HEK293 (cell line): ENCODE results near the gene HDHD2.

Experiments
- CTCF ChIA-PET: fragments of 350-600 bp; formaldehyde crosslinking; extraction: SDS; loops from one replicate; lab custom pipeline; 2021; ENCODE audit warnings: antibody characterized with exemption; lab: Yijun Ruan, JAX
- POLR2A ChIA-PET: fragments of 300-600 bp; formaldehyde crosslinking; extraction: SDS; loops from one replicate; lab custom pipeline; 2020; ENCODE audit warnings: antibody characterized with exemption, inconsistent platforms; lab: Yijun Ruan, JAX
- H3K27ac ChIP-seq: fragments of 200-500 bp; sonication (Bioruptor generic); 2 replicates; pipeline ENCODE4 v1.5.1; 2014; ENCODE audit warnings: low read depth, low read length, control low read depth, inconsistent platforms; ENCODE audit errors: extremely low read depth
- H3K36me3 ChIP-seq, 2 experiments: fragments of 200-500 bp in 1 of 2; sonication (Bioruptor generic) in 1 of 2; 1 replicate in 1 of 2; 2 replicates in 1 of 2; pipeline ENCODE4 v1.5.1; 2014 to 2017; ENCODE audit warnings: inconsistent platforms in 2 of 2, low read length in 2 of 2; ENCODE audit not compliant: control insufficient read depth in 2 of 2, insufficient read depth in 1 of 2
- H3K4me1 ChIP-seq: fragments of 200-500 bp; sonication (Bioruptor generic); 2 replicates; pipeline ENCODE4 v1.5.1; 2014; ENCODE audit warnings: mild to moderate bottlenecking, low read length, inconsistent platforms; ENCODE audit not compliant: control insufficient read depth, insufficient read depth
- H3K4me3 ChIP-seq: 2 replicates; pipeline ENCODE4 v1.5.1; 2011; ENCODE audit warnings: low read depth, mild to moderate bottlenecking, control low read depth, low read length, moderate library complexity
- H3K9me3 ChIP-seq: fragments of 200-500 bp; sonication (Bioruptor generic); 2 replicates; pipeline ENCODE4 v1.5.1; 2014; ENCODE audit warnings: low read depth, low read length, inconsistent platforms; ENCODE audit not compliant: control insufficient read depth, insufficient read depth
- ELK4 ChIP-seq: IDR thresholded peaks from 2 replicates; pipeline ENCODE4 v1.6.1; 2011; ENCODE audit warnings: mild to moderate bottlenecking, low read depth, low read length, borderline replicate concordance
- GLIS2 ChIP-seq: fragments of 450-650 bp; formaldehyde crosslinking; IDR thresholded peaks from 2 replicates; pipeline ENCODE4 v1.5.1; 2016; ENCODE audit warnings: missing biosample characterization, missing genetic modification characterization
- KLF1 ChIP-seq: fragments of 450-650 bp; formaldehyde crosslinking; IDR thresholded peaks from 2 replicates; pipeline ENCODE4 v1.5.1; 2016; ENCODE audit warnings: missing biosample characterization, missing genetic modification characterization
- KLF9 ChIP-seq: fragments of 450-650 bp; formaldehyde crosslinking; IDR thresholded peaks from 2 replicates; pipeline ENCODE4 v1.5.1; 2016; ENCODE audit warnings: missing biosample characterization, missing genetic modification characterization, low read depth
- PRDM4 ChIP-seq: fragments of 450-650 bp; formaldehyde crosslinking; IDR thresholded peaks from 2 replicates; pipeline ENCODE4 v1.5.1; 2017; ENCODE audit warnings: missing biosample characterization, missing genetic modification characterization
- TRIM28 ChIP-seq: IDR thresholded peaks from 2 replicates; pipeline ENCODE4 v1.6.1; 2011; ENCODE audit warnings: low read length, control low read depth, borderline replicate concordance
- ZFHX2 ChIP-seq: fragments of 450-650 bp; formaldehyde crosslinking; conservative IDR thresholded peaks from 2 replicates; pipeline ENCODE4 v1.5.1; 2016; ENCODE audit warnings: missing biosample characterization, missing genetic modification characterization
- ZFP3 ChIP-seq: fragments of 450-650 bp; formaldehyde crosslinking; IDR thresholded peaks from 2 replicates; pipeline ENCODE4 v1.5.1; 2016; ENCODE audit warnings: low read depth, missing biosample characterization, missing genetic modification characterization
- ZFP41 ChIP-seq: fragments of 450-650 bp; formaldehyde crosslinking; IDR thresholded peaks from 2 replicates; pipeline ENCODE4 v1.5.1; 2016; ENCODE audit warnings: missing biosample characterization, missing genetic modification characterization, borderline replicate concordance
- ZFP69B ChIP-seq: fragments of 450-650 bp; formaldehyde crosslinking; IDR thresholded peaks from 2 replicates; pipeline ENCODE4 v1.5.1; 2016; ENCODE audit warnings: missing biosample characterization, missing genetic modification characterization
- ZNF24 ChIP-seq: fragments of 450-650 bp; formaldehyde crosslinking; IDR thresholded peaks from 2 replicates; pipeline ENCODE4 v1.5.1; 2016; ENCODE audit warnings: missing biosample characterization, missing genetic modification characterization
- ZNF341 ChIP-seq: fragments of 450-650 bp; formaldehyde crosslinking; IDR thresholded peaks from 2 replicates; pipeline ENCODE4; 2016; ENCODE audit warnings: low read depth, missing biosample characterization, missing genetic modification characterization
- ZNF366 ChIP-seq: fragments of 450-650 bp; formaldehyde crosslinking; conservative IDR thresholded peaks from 2 replicates; pipeline ENCODE4 v1.5.1; 2016; ENCODE audit warnings: missing biosample characterization, missing genetic modification characterization
- ZNF501 ChIP-seq: fragments of 450-650 bp; formaldehyde crosslinking; IDR thresholded peaks from 2 replicates; pipeline ENCODE4 v1.5.1; 2016; ENCODE audit warnings: missing biosample characterization, missing genetic modification characterization
- ZNF521 ChIP-seq: fragments of 450-650 bp; formaldehyde crosslinking; IDR thresholded peaks from 2 replicates; pipeline ENCODE4 v1.5.1; 2017; ENCODE audit warnings: missing biosample characterization, mild to moderate bottlenecking, missing genetic modification characterization
- ZNF555 ChIP-seq: fragments of 450-650 bp; formaldehyde crosslinking; conservative IDR thresholded peaks from 2 replicates; pipeline ENCODE4 v1.5.1; 2017; ENCODE audit warnings: missing biosample characterization, mild to moderate bottlenecking, missing genetic modification characterization, inconsistent platforms
- ZNF560 ChIP-seq: fragments of 450-650 bp; formaldehyde crosslinking; IDR thresholded peaks from 2 replicates; pipeline ENCODE4 v1.5.1; 2017; ENCODE audit warnings: missing biosample characterization, missing genetic modification characterization, borderline replicate concordance
- ZNF585B ChIP-seq: fragments of 450-650 bp; formaldehyde crosslinking; IDR thresholded peaks from 2 replicates; pipeline ENCODE4 v1.5.1; 2016; ENCODE audit warnings: missing biosample characterization, missing genetic modification characterization
- ZNF610 ChIP-seq: fragments of 450-650 bp; formaldehyde crosslinking; IDR thresholded peaks from 2 replicates; pipeline ENCODE4 v1.5.1; 2016; ENCODE audit warnings: missing biosample characterization, missing genetic modification characterization, borderline replicate concordance
- ZNF629 ChIP-seq: fragments of 450-650 bp; formaldehyde crosslinking; IDR thresholded peaks from 2 replicates; pipeline ENCODE4 v1.5.1; 2017; ENCODE audit warnings: missing biosample characterization, missing genetic modification characterization
- ZNF664 ChIP-seq: fragments of 450-650 bp; formaldehyde crosslinking; IDR thresholded peaks from 2 replicates; pipeline ENCODE4 v1.5.1; 2016; ENCODE audit warnings: missing biosample characterization, missing genetic modification characterization
- ZNF670 ChIP-seq: fragments of 450-650 bp; formaldehyde crosslinking; IDR thresholded peaks from 2 replicates; pipeline ENCODE4 v1.5.1; 2016; ENCODE audit warnings: missing biosample characterization, missing genetic modification characterization, low read depth
- ZNF76 ChIP-seq: fragments of 450-650 bp; formaldehyde crosslinking; IDR thresholded peaks from 2 replicates; pipeline ENCODE4; 2016; ENCODE audit warnings: low read depth, missing biosample characterization, missing genetic modification characterization, borderline replicate concordance
- ZNF791 ChIP-seq: fragments of 450-650 bp; formaldehyde crosslinking; IDR thresholded peaks from 2 replicates; pipeline ENCODE4 v1.5.1; 2016; ENCODE audit warnings: missing biosample characterization, missing genetic modification characterization
- ZSCAN23 ChIP-seq: fragments of 450-650 bp; formaldehyde crosslinking; IDR thresholded peaks from 2 replicates; pipeline ENCODE4 v1.5.1; 2016; ENCODE audit warnings: missing biosample characterization, missing genetic modification characterization
- TF ChIP-seq, protein P1 (sequence below): fragments of 450-650 bp; formaldehyde crosslinking; conservative IDR thresholded peaks from 2 replicates; pipeline ENCODE4 v1.5.1; 2016; ENCODE audit warnings: low read depth, missing biosample characterization, missing genetic modification characterization
- TF ChIP-seq, protein P2 (sequence below): fragments of 450-650 bp; formaldehyde crosslinking; IDR thresholded peaks from 2 replicates; pipeline ENCODE4 v1.5.1; 2016; ENCODE audit warnings: missing biosample characterization, missing genetic modification characterization

HDHD2 gene

GRCh38 chr18:47175898-47176575, 25.7 kb upstream of the HDHD2 start, which contains the start of gene IER3IP1 (continued):
- TF ChIP-seq, protein P1, sequence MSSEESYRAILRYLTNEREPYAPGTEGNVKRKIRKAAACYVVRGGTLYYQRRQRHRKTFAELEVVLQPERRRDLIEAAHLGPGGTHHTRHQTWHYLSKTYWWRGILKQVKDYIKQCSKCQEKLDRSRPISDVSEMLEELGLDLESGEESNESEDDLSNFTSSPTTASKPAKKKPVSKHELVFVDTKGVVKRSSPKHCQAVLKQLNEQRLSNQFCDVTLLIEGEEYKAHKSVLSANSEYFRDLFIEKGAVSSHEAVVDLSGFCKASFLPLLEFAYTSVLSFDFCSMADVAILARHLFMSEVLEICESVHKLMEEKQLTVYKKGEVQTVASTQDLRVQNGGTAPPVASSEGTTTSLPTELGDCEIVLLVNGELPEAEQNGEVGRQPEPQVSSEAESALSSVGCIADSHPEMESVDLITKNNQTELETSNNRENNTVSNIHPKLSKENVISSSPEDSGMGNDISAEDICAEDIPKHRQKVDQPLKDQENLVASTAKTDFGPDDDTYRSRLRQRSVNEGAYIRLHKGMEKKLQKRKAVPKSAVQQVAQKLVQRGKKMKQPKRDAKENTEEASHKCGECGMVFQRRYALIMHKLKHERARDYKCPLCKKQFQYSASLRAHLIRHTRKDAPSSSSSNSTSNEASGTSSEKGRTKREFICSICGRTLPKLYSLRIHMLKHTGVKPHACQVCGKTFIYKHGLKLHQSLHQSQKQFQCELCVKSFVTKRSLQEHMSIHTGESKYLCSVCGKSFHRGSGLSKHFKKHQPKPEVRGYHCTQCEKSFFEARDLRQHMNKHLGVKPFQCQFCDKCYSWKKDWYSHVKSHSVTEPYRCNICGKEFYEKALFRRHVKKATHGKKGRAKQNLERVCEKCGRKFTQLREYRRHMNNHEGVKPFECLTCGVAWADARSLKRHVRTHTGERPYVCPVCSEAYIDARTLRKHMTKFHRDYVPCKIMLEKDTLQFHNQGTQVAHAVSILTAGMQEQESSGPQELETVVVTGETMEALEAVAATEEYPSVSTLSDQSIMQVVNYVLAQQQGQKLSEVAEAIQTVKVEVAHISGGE (tag by site-specific recombination) = peak; percentile 59; the same call in 1 of the 2 replicates
- TF ChIP-seq ZNF341 (peak; percentile 84), KLF1 (tag by site-specific recombination) (0 out of 2 replicates have a peak, but pooled peaks have one; percentile 25), ZNF366 (tag by site-specific recombination) (no peak)

- CTCF ChIA-PET = interaction anchor here (0.6 to 0.8 kb wide), 2 partner anchors 21 to 121 kb away, joined by 3 read pairs; no protein-coding TSS in a partner anchor
- H3K36me3 ChIP-seq = peaks cover 0 to 7% of the 10 kb centered on the region in 2 experiments; a peak in 1 of 3 replicates
- H3K4me1 ChIP-seq = peaks cover 12% of the 10 kb centered on the region
- H3K4me3 ChIP-seq = peak overlapping the region; percentile 90
- no peaks in the 10 kb centered on the region for H3K9me3 ChIP-seq
- peak overlapping the region; percentile 91 for H3K27ac ChIP-seq
- POLR2A ChIA-PET = interaction anchor here (0.8 to 1.7 kb wide), 3 partner anchors 11 to 70 kb away, joined by 3 to 14 read pairs (median 3); partner anchors contain the start of gene HDHD2
- no peak for TF ChIP-seq ZNF791 (tag by site-specific recombination)
- no peak for TF ChIP-seq ZSCAN23 (tag by site-specific recombination)
- TF ChIP-seq ZNF670 (tag by site-specific recombination) = no peak
- no peak for TF ChIP-seq ZNF629 (tag by site-specific recombination)
- no peak for TF ChIP-seq ZNF521 (tag by site-specific recombination)
- no peak for TF ChIP-seq GLIS2 (tag by site-specific recombination)
- TF ChIP-seq TRIM28 = no peak
- TF ChIP-seq ZNF555 = no peak
- TF ChIP-seq ZNF501 (tag by site-specific recombination) = no peak
- no peak for TF ChIP-seq ELK4
- TF ChIP-seq ZNF560 (tag by site-specific recombination) = no peak
- TF ChIP-seq, protein P2, sequence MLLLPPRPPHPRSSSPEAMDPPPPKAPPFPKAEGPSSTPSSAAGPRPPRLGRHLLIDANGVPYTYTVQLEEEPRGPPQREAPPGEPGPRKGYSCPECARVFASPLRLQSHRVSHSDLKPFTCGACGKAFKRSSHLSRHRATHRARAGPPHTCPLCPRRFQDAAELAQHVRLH (tag by site-specific recombination) = no peak
- TF ChIP-seq ZNF24 = peak; percentile 73; the same call in 1 of the 2 replicates
- no peak for TF ChIP-seq ZNF76 (tag by site-specific recombination)
- no peak for TF ChIP-seq ZFP41
- TF ChIP-seq ZFP3 = no peak
- TF ChIP-seq ZNF664 (tag by site-specific recombination) = no peak
- peak; percentile 69 for TF ChIP-seq KLF9 (tag by site-specific recombination)
- TF ChIP-seq ZNF610 (tag by site-specific recombination) = no peak
- no peak for TF ChIP-seq ZNF585B (tag by site-specific recombination)
- no peak for TF ChIP-seq ZFP69B (tag by site-specific recombination)
- TF ChIP-seq ZFHX2 (tag by site-specific recombination) = no peak
- no peak for TF ChIP-seq PRDM4 (tag by site-specific recombination)
Measured at GRCh38 chr18:47175283-47175897, 25.1 kb upstream of the HDHD2 start.
